Measurements from ENCODE around the gene NCOA5. TPM values are rescaled to one million over a fixed set of nuclear protein-coding genes. Genes with fewer than 3 reads are reported as not detected.
"Not testable (repeated sequence)": the region's sequence is repeated elsewhere in the genome, so short reads cannot be mapped to it uniquely, and the experiment has no call there.

Gene NCOA5
- total RNA-seq, 1 donor from 2014 or later: 46.4 TPM

DNA sequence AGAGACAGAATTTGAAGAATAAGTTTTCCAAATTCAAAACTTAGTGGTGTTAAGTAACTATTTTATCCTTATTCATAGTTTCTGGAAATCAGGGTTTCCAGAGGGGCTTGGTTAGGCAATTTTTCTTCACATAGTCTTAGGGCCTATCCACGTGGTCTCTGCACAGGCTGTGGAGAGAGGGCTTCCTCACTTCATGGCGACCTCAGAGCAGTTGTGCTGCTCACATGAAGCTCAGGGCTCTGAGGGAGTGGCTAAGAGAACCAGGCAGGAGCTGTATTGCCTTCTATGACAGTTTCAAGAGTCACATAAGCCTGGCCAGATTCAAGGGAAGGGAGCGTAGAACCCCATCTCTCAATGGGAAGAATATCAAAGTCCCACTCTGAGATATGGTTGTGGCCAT lies 14.5 kb upstream of the NCOA5 start:
- Mint-ChIP-seq H3K4me1 (peaks cover 39% of the 10 kb centered on the region), H3K27ac (no peak overlapping the region), H3K4me3 (no peak overlapping the region), H3K27me3 (peaks cover 1% of the 10 kb centered on the region), H3K9me3 (no peaks in the 10 kb centered on the region), H3K36me3 (ENCODE audit: low read depth) (no peaks in the 10 kb centered on the region)
- DNase-seq (no peak), ATAC-seq (ENCODE audit: low read depth) (no peak)
- intact Hi-C loops (cut with micrococcal nuclease): no loop called here
- POLR2A ChIA-PET: interaction anchor here (1.4 to 1.5 kb wide), 2 partner anchors 14 to 22 kb away, joined by 4 to 8 read pairs; partner anchors contain the start of gene CD40
- CTCF ChIA-PET: no interaction called here
- TF ChIP-seq, protein P1, sequence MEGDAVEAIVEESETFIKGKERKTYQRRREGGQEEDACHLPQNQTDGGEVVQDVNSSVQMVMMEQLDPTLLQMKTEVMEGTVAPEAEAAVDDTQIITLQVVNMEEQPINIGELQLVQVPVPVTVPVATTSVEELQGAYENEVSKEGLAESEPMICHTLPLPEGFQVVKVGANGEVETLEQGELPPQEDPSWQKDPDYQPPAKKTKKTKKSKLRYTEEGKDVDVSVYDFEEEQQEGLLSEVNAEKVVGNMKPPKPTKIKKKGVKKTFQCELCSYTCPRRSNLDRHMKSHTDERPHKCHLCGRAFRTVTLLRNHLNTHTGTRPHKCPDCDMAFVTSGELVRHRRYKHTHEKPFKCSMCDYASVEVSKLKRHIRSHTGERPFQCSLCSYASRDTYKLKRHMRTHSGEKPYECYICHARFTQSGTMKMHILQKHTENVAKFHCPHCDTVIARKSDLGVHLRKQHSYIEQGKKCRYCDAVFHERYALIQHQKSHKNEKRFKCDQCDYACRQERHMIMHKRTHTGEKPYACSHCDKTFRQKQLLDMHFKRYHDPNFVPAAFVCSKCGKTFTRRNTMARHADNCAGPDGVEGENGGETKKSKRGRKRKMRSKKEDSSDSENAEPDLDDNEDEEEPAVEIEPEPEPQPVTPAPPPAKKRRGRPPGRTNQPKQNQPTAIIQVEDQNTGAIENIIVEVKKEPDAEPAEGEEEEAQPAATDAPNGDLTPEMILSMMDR (IDR thresholded peaks at IDR 0.05): no peak

GRCh38 chr20:46102940-46103339 lies 13.2 kb upstream of the NCOA5 start:
- TF ChIP-seq, protein P1 (IDR thresholded peaks at IDR 0.05): no peak
- no peak overlapping the region for H3K4me3 Mint-ChIP-seq
- peaks cover 27% of the 10 kb centered on the region for H3K4me1 Mint-ChIP-seq
- DNase-seq: no peak
- POLR2A ChIA-PET: interaction anchor here (1.4 to 1.5 kb wide), 2 partner anchors 15 to 16 kb away, joined by 4 to 8 read pairs; partner anchors contain the start of gene CD40
- CTCF ChIA-PET: no interaction called here
- H3K27me3 Mint-ChIP-seq: peaks cover 1% of the 10 kb centered on the region
- no peak overlapping the region for H3K27ac Mint-ChIP-seq
- no peaks in the 10 kb centered on the region for H3K36me3 Mint-ChIP-seq (ENCODE audit: low read depth)
- intact Hi-C loops (cut with micrococcal nuclease): no loop called here
- ATAC-seq (ENCODE audit: low read depth): no peak
- H3K9me3 Mint-ChIP-seq: no peaks in the 10 kb centered on the region

DNA sequence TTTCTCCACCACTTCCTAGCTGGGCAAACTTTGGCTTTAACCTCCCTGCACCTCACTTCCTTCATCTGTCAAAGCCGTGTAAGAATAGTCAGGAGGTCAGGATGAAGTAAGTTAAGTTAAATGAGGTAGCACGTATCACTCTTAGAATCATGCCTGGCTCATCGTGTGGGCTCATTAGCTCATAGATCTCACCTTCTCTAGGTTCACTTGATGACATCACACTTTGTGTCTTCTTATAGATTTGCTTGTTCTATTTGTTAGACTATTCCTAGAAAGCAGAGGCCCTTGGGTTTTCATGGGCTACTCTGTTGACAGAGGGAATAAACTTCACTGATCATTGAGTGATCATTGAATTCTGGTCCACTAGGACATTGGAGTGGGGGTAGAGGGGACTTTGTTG lies 12.2 kb upstream of the NCOA5 start:
- H3K27ac Mint-ChIP-seq: no peak overlapping the region
- H3K36me3 Mint-ChIP-seq (ENCODE audit: low read depth): no peaks in the 10 kb centered on the region
- H3K27me3 Mint-ChIP-seq: peaks cover 1% of the 10 kb centered on the region
- TF ChIP-seq, protein P1 (IDR thresholded peaks at IDR 0.05): no peak
- ChIA-PET CTCF (interaction anchor here (1.2 kb wide), 1 partner anchor 30 kb away, joined by 3 read pairs; no protein-coding TSS in a partner anchor), POLR2A (interaction anchor here (0.6 to 1.5 kb wide), 4 partner anchors 9 to 1315 kb away, joined by 3 to 15 read pairs (median 6); no protein-coding TSS in a partner anchor)
- intact Hi-C loops (cut with micrococcal nuclease): no loop called here
- no peak for ATAC-seq (ENCODE audit: low read depth)
- no peak for DNase-seq
- H3K4me3 Mint-ChIP-seq: no peak overlapping the region
- H3K9me3 Mint-ChIP-seq: no peaks in the 10 kb centered on the region
- peaks cover 18% of the 10 kb centered on the region for H3K4me1 Mint-ChIP-seq

DNA sequence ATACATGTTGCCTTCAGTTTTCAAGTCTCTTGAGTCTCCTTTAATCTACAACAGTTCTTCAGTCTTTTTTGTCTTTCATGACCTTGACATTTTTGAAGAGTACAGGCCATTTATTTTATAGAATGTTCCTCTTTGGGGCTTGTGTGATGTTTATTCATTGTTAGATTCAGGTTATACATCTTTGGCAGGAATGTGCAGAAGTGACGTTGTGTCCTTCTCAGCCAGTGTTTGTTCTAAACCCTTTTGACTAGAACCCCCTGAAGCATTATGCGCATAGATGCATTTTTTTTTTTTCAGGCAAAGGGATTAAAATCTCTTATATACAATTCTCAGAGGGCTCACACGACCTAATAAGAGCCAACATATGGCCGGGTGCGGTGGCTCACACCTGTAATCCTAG lies 11.2 kb upstream of the NCOA5 start:
- peaks cover 16% of the 10 kb centered on the region for H3K4me1 Mint-ChIP-seq
- intact Hi-C loops (cut with micrococcal nuclease): no loop called here
- TF ChIP-seq, protein P1 (IDR thresholded peaks at IDR 0.05): no peak
- H3K36me3 Mint-ChIP-seq (ENCODE audit: low read depth): no peaks in the 10 kb centered on the region
- ATAC-seq (ENCODE audit: low read depth): no peak
- ChIA-PET CTCF (no interaction called here), POLR2A (interaction anchor here (1.2 to 4.1 kb wide), 4 partner anchors 10 to 74 kb away, joined by 8 to 50 read pairs (median 28); partner anchors contain the start of gene CD40)
- peaks cover 1% of the 10 kb centered on the region for H3K27me3 Mint-ChIP-seq
- H3K9me3 Mint-ChIP-seq: no peaks in the 10 kb centered on the region
- DNase-seq: no peak
- no peak overlapping the region for H3K4me3 Mint-ChIP-seq
- no peak overlapping the region for H3K27ac Mint-ChIP-seq

GRCh38 chr20:46100444-46100843 lies 10.7 kb upstream of the NCOA5 start:
- peaks cover 16% of the 10 kb centered on the region for H3K4me1 Mint-ChIP-seq
- H3K27ac Mint-ChIP-seq; intact Hi-C loops (cut with micrococcal nuclease); DNase-seq; H3K27me3 Mint-ChIP-seq; H3K4me3 Mint-ChIP-seq; H3K9me3 Mint-ChIP-seq; H3K36me3 Mint-ChIP-seq (ENCODE audit: low read depth); ATAC-seq (ENCODE audit: low read depth): not testable (repeated sequence)
- POLR2A ChIA-PET: interaction anchor here (0.7 to 4.1 kb wide), 7 partner anchors 7 to 133 kb away, joined by 3 to 50 read pairs (median 8); partner anchors contain the start of gene CD40
- CTCF ChIA-PET: interaction anchor here (0.9 to 3.0 kb wide), 6 partner anchors 7 to 76 kb away, joined by 3 to 32 read pairs (median 12); no protein-coding TSS in a partner anchor
